GM04504 (cell line): ENCODE results near the gene INSRR.

ENCODE experiments used
- DNase-seq: peaks from one replicate; pipeline ENCODE4 v3.0.0-alpha.2; 2012; ENCODE audit warnings: low read depth

The INSRR gene

DNA sequence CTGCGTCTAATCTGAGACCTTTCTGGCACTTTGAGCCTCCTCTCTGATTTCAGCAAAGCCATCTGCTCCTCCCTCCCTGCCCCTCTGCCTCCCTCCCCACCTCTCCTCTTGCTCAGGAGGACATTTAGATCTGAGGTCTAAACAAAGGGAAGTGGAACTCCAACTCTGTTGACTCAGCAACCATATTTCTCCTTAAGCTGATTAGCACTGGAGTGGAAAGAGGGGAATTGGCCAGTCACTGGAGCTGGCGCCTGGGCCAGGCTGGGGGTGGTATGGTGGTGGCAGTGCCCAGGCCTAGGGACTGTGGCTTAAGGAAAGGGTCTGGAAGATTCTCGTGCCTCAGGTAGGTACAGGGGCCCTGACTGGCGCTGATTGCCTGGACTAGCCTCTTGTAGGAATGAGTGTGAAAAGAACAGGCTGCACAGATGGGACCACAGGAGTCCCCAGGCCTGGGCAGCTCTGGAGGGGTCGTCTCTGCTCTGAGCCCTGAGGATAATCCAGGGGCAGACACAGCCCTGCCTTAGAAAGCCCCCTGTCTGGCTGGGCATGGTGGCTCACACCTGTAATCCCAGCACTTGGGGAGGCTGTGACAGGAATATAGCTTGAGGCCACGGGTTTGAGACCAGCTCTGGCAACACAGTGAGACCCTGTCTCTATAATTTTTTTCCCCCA lies 54.2 kb downstream of the INSRR start:
- no peak for DNase-seq

DNA sequence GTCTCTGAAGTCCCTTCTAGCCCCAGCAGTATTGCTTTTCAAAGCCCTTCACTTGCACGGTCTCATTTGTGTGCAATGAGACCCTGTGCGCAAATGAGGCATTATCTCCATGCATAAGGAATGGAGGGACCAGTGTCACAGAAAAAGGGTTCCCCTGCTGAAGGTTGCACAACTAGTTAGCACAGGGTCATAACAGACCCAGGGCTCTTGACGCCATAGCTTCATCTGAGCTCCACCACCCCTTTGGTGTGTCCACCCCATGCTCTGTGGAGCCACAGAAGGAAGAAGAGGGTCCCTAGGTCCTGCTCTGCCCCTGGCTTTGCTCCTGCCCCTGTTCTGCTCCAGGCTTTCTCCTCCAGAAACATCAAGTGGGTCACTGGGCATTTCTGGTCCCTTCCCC lies 54.9 kb downstream of the INSRR start:
- DNase-seq, result no peak

DNA sequence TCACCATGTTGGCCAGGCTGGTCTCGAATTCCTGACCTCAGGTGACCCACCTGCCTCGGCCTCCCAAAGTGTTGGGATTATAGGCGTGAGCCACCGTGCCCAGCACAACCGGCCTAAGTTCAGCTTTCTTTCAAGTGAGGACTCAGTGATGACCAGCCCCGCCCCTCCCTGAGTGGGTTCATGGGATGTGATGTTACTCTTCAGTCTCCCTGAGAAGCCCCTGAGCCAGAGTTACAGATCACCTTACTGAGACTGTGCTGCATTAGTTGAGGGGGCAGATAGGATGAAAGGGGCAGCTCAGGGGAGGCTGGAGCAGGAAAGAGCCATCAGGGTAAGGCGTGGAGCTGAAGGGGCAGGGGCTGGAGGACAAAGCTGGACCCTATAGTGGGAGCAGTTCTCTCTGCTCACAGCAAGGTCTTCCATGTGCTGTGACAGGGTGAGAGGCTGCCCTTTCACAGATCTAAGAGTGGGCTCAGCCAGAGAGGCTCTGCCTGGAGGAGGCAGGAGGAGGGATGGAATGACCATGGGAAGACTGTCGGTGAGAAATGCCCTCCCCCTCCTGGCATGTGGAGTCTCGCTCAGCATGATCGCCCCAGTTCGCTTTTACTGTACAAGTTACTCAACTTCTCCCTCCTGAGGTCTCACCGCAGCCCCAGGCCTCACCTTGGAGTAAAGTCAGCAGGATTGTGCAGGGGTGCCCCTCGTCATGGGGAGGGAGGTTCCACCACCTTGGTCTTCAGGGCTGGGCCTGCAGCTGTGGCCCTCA lies 55.6 kb downstream of the INSRR start:
- DNase-seq, result no peak

DNA sequence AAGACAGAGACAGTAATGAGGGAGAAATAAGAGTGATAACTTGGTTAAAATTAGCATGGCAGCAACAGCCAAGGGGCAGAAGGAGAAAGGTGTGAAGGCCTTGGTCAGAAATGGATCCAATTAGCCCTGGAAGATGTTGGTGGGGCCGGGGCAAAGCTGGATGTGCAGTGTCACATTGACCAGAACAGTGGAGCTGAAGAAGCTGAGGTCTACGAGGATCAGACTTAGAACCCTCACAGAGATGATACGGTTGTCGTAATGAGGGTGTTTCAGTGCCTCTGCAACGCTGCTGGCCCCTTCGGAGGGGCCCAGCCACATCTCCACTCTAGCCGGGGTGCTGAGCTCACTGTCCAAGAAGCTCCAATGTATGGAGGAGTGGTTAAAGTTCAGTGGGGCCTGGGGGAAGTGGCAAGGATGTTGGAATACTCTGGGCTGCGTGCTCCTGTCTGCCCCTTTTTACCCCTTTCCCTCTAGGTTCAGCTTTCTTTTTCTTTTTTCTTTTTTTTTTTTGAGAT lies 56.4 kb downstream of the INSRR start:
- DNase-seq, result no peak

DNA sequence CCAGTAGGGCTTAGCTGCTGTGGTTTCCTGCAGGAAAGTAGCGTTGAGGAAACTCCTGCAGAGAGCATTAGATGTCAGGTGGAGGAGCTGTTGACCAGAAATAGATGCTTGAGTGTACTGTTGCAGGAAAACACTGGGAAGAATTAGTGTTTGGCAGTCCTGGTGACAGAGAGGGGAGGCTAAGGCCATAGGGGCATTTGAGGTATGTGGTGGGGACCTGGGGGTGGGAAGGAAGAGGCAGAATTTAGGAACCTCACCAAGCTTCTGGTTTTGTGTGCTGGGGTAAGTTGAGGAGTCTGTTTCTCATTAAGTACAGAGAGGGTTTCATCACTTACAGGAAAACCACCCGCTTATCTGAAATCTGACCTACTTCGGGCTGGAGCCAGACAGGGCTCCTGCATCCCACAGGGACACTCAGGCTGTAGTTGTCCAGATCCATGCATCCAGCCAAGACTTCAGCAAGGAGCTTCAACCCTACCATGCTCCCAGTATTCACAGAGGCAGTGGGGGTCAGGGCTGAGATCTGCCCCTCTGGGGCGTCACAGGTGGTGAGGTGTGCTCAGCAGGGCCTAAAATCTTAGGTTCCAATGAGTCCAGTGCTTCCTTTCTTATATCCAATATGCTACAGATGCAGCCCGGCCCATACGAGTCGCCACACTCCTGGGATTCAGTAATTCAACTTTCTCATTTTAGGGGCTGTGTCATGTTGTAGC lies 57.4 kb downstream of the INSRR start:
- DNase-seq, result peak; percentile 78

DNA sequence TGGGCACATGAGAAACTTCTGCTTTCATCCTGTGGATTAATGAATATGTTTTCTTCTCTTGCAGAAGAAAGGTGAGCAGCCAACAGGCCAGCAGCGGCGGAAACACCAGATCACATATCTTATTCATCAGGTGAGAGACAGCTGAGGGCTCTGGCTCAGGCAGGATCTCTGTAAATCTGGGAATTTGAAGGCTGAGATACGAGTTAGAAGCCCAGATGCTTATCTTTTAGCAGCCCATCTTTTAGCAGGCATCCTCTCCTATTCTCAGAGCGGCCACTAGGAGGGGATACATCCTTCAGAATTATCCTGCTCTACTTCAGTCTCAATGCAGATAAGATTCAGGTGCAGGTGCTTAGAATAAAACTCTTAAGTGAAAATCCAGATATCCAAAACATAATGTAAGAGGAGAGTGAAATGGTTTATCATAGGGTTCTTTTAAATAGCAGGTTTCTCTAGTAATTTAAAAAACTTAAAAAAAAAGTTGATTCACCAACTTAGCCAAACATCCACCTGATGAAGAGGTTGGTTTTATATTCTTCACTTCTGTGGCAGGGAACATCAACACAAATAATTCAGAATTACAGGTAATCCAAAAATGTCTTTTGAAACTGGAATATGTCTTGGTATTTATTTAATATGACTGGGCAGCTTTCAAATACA lies 61.6 kb downstream of the INSRR start:
- DNase-seq, result no peak

DNA sequence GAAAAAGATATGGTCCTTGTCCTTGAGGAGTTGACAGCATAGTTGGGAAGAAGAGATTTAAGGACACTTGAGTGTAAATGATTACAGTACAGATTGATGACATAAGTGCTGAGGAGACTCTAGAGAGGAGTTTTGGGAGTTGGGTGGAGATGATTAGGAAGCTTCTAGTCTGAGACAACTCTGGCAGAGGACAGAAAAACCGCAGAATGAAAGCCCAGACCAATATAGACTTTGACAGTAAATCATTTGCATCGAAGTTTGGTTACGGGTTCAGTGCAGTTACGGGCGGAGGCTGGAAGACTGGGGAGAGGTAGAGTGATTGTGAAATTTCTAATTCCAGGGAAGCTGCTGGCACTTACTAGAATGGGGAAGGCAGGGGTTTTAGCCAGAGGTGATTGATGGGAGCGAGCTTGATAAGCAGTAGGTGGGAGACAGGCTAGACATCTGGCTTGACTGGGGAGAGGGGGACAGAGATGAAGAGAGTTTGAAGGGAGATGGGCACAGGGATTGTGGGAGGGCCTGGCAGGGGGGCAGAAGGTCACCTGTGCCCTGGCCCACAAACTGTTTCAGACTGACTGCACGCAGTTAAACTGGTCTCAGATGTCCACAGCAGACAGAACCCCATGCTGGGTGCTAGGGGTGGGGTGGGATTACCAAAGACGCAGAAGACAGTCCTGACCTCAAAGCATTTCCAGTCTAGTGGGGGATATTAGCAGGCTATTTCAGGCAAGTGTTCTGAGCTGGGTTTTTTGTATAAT lies 62.4 kb downstream of the INSRR start:
- no peak for DNase-seq

DNA sequence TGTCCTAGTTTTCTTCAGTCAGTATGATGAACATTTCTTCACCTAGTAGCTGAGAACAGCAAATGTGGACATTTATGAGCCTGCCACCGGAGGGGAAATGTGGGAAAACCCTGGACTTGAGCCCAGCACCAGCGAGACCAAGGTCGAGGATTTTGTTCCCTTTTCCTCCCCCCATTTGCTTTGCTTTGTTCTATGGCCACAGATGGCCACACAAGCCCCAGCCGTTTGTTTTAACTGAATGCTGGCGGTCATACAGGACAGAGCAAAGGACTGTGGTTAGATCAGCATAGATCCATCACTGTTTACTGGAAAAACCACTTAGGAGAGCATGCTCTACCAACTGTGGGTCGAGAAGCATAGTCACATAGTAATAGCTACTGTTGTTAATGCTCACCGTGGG lies 63.1 kb downstream of the INSRR start:
- DNase-seq, result no peak

DNA sequence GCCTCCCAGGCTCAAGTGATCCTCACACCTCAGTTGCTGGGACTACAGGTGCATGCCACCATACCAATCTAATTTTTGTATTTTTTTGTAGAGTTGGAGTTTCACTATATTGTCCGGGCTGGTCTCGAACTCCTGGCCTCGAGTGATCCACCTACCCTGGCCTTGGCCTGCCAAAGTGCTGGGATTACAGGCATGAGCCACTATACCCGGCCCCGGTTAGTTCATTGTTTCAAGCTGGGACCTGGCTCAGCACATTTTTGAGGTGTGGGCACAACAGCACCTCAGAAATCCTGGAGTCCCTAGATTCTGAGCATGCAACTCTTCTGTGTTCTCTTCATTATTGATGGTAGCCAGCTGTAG lies 63.6 kb downstream of the INSRR start:
- DNase-seq, result no peak

DNA sequence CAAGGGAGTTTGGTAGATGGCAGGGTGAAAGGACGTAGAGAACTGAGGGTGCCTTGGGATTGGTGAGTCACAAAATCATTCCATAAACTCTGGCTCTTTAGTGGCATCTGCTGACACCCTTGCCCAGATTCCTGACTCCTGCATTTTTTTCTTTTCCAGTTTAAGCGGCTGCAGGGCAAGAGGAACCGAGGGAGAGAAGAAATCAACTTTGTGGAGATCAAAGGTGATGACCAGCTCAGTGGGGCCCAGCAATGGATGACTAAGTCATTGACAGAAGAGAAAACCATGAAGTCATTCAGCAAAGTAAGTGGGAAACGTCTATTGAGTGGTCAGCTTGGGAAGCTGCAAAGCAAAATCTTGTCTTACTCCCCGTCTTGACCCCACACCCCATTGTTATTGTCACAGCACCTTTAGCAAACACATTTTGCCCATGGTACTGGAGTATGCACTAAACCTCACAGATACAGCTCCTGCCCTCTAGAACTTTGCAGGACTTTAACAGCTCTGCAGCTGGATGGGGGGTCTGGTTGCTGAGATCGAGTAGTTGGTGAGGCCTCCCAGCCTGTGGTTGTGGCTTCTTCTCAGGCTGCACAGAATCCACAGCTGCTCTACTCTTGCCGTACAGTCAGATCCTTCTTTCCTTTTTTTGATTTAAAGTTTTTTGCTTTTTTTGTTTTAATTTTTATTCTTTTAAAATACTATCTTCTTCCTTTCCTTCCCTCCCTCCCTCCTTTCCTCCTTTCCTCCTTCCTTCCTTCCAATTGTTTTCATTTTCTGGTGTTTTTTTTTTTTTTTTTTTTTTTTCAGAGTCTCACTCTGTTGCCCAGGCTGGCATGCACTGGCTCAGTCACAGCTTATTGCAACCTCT lies 64.2 kb downstream of the INSRR start:
- no peak for DNase-seq
